Common myeloid progenitor, CD34-positive (primary cell): ENCODE data around the gene KCNMA1.

ENCODE experiments used
- CTCF ChIA-PET: fragments of 350-600 bp; sonication (Branson Sonifier 250); formaldehyde crosslinking; loops from one replicate; lab custom pipeline; 2021; ENCODE audit warnings: antibody characterized with exemption; lab: Charles Lee
- POLR2A ChIA-PET: fragments of 350-600 bp; sonication (Branson Sonifier 250); formaldehyde crosslinking; loops from one replicate; lab custom pipeline; 2021; ENCODE audit warnings: antibody characterized with exemption; lab: Charles Lee
- DNase-seq, 3 donors: peaks; one replicate each; pipeline versions ENCODE4 v3.0.0 to v3.0.0-alpha.2; 2013
- H3K27ac ChIP-seq, 2 experiments: 1 replicate in 1 of 2; 2 replicates in 1 of 2; pipeline ENCODE4 v1.7.0; 2013; ENCODE audit warnings: inconsistent platforms in 2 of 2, low read length in 2 of 2, mild to moderate bottlenecking in 2 of 2, low read depth in 1 of 2, moderate library complexity in 1 of 2; ENCODE audit not compliant: severe bottlenecking in 2 of 2, insufficient read depth in 1 of 2, poor library complexity in 1 of 2
- H3K27me3 ChIP-seq, 5 experiments: replicated peaks in 2 of 5; 1 replicate in 3 of 5; 2 replicates in 2 of 5; pipeline versions ENCODE4 v1.6.1 to v1.7.0; 2013; ENCODE audit warnings: low read length in 4 of 5, mild to moderate bottlenecking in 2 of 5, moderate library complexity in 2 of 5, inconsistent platforms in 1 of 5; ENCODE audit not compliant: insufficient read depth in 5 of 5, control insufficient read depth in 4 of 5
- H3K36me3 ChIP-seq, 4 experiments: 1 replicate in 2 of 4; 2 replicates in 2 of 4; pipeline versions ENCODE4 v1.6.1 to v1.7.0; 2013; ENCODE audit warnings: low read length in 3 of 4, control low read depth in 1 of 4, mild to moderate bottlenecking in 1 of 4; ENCODE audit not compliant: control insufficient read depth in 4 of 4, insufficient read depth in 4 of 4
- H3K4me1 ChIP-seq, 4 experiments: 1 replicate in 3 of 4; 2 replicates in 1 of 4; pipeline versions ENCODE4 v1.6.1 to v1.7.1; 2013; ENCODE audit warnings: low read length in 3 of 4, mild to moderate bottlenecking in 3 of 4, control low read depth in 1 of 4, inconsistent platforms in 1 of 4, moderate library complexity in 1 of 4; ENCODE audit not compliant: control insufficient read depth in 4 of 4, insufficient read depth in 4 of 4; ENCODE audit errors: control extremely low read depth in 1 of 4
- H3K4me3 ChIP-seq, 7 experiments: 1 replicate in 4 of 7; 2 replicates in 3 of 7; pipeline versions ENCODE4 v1.5.1 to v1.7.0; 2013; ENCODE audit warnings: mild to moderate bottlenecking in 7 of 7, low read length in 6 of 7, moderate library complexity in 6 of 7, inconsistent platforms in 2 of 7, low read depth in 2 of 7, control low read depth in 1 of 7; ENCODE audit not compliant: insufficient read depth in 4 of 7, control insufficient read depth in 1 of 7; ENCODE audit errors: extremely low read depth in 1 of 7
- H3K9me3 ChIP-seq, 5 experiments: 1 replicate in 4 of 5; 2 replicates in 1 of 5; pipeline versions ENCODE4 v1.6.1 to v1.7.1; 2013; ENCODE audit warnings: low read length in 4 of 5, mild to moderate bottlenecking in 2 of 5, inconsistent platforms in 1 of 5, low read depth in 1 of 5, moderate library complexity in 1 of 5; ENCODE audit not compliant: control insufficient read depth in 4 of 5, insufficient read depth in 2 of 5; ENCODE audit errors: control extremely low read depth in 1 of 5
- WGBS: methylation state at CpG from one replicate; pipeline ENCODE4 v1.1.5; 2013; ENCODE audit not compliant: insufficient coverage; 5-methylcytosine and 5-hydroxymethylcytosine counted together

Gene KCNMA1

DNA sequence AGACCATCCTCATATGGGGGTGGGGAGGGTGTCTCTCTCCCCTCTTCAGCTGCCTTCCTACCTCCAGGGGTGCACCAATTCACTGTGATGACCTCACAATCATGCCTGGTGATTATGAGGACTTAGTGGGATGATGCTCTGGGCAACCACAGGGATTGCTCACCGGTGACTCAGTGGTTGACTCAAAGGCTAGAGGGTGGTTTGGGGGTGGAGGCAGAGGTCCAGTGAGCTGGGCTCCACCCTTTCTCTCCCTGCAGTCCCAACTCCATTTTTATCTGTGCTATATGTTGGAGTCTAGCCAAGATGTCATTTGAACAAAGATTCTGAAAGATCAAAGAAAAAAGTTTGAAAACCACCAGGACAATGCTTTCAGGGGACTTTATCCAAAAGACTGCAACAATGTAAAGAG, 286.9 kb downstream of the KCNMA1 start:
- Histone ChIP-seq H3K4me1 (no peaks in the 10 kb centered on the region), H3K36me3 (no peaks in the 10 kb centered on the region), H3K27me3 (peaks cover 0 to 2% (median 0%) of the 10 kb centered on the region in 5 experiments), H3K27ac (no peak overlapping the region), H3K9me3 (no peaks in the 10 kb centered on the region), H3K4me3 (no peak overlapping the region)
- DNase-seq = no peak
- WGBS = no CpG with 5 or more reads among the region's 1 CpG
- ChIA-PET POLR2A (no interaction called here), CTCF (no interaction called here)

DNA sequence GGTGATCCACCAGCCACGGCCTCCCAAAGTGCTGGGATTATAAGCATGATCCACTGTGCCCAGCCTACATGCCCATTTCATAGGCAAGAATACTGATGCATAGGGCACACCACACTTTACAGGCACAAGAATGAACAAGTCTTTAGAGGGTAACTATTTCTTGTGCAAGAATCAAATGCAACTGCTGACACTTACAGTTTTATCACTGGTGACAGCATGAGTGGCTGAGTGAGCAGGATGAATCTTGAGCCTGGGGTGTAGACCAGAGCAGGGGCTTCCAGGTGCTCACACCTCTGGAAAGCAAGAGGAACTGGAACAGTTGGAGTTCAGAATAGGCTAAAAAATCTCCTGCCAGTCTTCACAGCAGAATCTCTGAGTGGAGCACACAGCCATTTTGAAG, 287.5 kb downstream of the KCNMA1 start:
- 89% methylated on average over 1 of the region's 1 CpG for WGBS
- CTCF ChIA-PET = interaction anchor here (1.0 kb wide), 1 partner anchor 99 kb away, joined by 3 read pairs; no protein-coding TSS in a partner anchor
- no peaks in the 10 kb centered on the region for H3K36me3 ChIP-seq
- H3K4me3 ChIP-seq = no peak overlapping the region
- DNase-seq = no peak
- POLR2A ChIA-PET = no interaction called here
- no peak overlapping the region for H3K27ac ChIP-seq
- peaks cover 0 to 2% (median 0%) of the 10 kb centered on the region in 5 experiments for H3K27me3 ChIP-seq
- H3K4me1 ChIP-seq = no peaks in the 10 kb centered on the region
- H3K9me3 ChIP-seq = no peaks in the 10 kb centered on the region

DNA sequence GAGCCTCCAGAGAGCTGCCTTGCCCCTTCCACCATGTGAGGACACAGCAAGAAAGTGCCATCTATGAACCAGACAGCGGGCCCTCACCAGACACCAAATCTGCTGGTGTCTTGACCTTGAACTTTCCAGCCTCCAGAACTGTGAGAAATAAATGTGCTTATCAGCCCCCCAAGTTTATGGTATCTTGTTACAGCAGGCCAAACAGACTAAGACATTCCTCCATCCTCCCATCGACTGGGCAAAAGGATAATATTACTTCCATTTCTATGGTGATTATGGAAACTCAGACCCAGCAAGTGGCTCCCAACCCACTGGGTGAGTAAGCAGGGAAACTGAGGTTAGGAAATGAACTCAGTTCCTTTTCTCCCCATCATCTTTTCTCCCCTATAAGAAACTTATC, 288.4 kb downstream of the KCNMA1 start:
- H3K4me3 ChIP-seq = no peak overlapping the region
- ChIA-PET CTCF (interaction anchor here (0.9 to 1.0 kb wide), 2 partner anchors 19 to 98 kb away, joined by 3 read pairs; no protein-coding TSS in a partner anchor), POLR2A (no interaction called here)
- no peak overlapping the region for H3K27ac ChIP-seq
- no peaks in the 10 kb centered on the region for H3K27me3 ChIP-seq
- WGBS = 100% methylated on average over 1 of the region's 2 CpGs
- DNase-seq = no peak
- no peaks in the 10 kb centered on the region for H3K36me3 ChIP-seq
- no peaks in the 10 kb centered on the region for H3K4me1 ChIP-seq
- no peaks in the 10 kb centered on the region for H3K9me3 ChIP-seq

DNA sequence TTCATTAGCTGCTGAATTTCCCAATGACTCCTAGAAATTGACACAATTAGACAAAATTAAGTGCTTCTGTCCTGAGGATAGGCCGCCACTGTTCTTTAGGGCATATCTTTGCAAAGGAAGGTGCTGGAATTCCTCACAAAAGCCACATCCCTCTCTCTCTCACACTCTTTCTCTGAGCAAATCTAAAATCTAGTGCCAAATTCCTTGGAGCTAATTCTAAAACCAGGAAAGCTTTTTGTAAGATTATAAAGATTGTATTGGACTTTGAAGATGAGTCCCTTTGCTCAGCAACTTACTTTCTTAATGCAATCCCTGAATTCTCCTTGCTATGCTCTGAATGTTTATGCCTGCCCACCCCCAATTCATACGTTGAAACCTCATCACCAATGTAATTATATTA, 288.9 kb downstream of the KCNMA1 start:
- no peak overlapping the region for H3K27ac ChIP-seq
- no peak for DNase-seq
- no peak overlapping the region for H3K4me3 ChIP-seq
- CTCF ChIA-PET = interaction anchor here (0.9 kb wide), 1 partner anchor 20 kb away, joined by 3 read pairs; no protein-coding TSS in a partner anchor
- H3K36me3 ChIP-seq = no peaks in the 10 kb centered on the region
- H3K27me3 ChIP-seq = no peaks in the 10 kb centered on the region
- H3K9me3 ChIP-seq = no peaks in the 10 kb centered on the region
- no CpG with 5 or more reads among the region's 2 CpGs for WGBS
- H3K4me1 ChIP-seq = no peaks in the 10 kb centered on the region
- POLR2A ChIA-PET = no interaction called here

DNA sequence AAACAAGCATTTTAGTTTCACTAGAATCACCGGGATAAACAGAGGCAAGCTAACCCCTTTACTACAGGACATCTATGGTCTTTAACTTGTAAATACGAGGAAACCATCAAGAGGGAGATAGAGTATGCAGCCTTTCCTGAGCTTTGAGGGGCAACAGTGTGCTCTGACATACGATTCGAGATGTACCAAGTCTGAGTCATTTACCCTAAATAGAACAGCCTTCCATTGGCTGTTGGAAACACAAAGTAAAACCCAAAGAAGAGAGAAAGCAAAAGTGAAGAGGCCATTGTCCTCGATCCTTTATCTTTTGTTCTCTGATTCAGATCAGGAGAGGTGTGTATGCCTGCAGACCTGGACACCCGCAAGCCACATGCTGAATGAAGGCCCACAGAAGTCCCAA, 289.5 kb downstream of the KCNMA1 start:
- H3K4me3 ChIP-seq = no peak overlapping the region
- no peak for DNase-seq
- H3K36me3 ChIP-seq = no peaks in the 10 kb centered on the region
- no peaks in the 10 kb centered on the region for H3K4me1 ChIP-seq
- H3K27me3 ChIP-seq = no peaks in the 10 kb centered on the region
- ChIA-PET CTCF (no interaction called here), POLR2A (no interaction called here)
- no peak overlapping the region for H3K27ac ChIP-seq
- 95% methylated on average over 5 of the region's 6 CpGs for WGBS
- no peaks in the 10 kb centered on the region for H3K9me3 ChIP-seq

DNA sequence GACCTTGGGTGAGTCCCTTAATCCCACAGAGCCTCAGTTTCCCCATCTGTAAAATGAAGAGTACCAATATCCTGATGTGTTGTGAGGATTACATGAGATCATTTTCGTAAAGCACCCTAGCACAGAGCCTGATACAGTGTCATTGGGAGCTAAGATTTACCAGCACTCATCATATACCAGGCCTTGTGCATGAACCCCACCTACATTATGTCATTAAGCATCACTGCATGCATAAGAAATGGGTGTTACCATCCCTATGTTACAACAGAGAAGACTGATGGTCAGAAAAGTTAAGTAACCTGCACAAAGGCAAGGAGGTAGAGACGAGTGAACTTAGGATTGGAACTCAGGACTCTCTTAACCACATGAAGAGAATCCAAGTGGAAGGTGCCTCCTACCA, 290.6 kb downstream of the KCNMA1 start:
- Histone ChIP-seq H3K27me3 (no peaks in the 10 kb centered on the region), H3K4me3 (no peak overlapping the region), H3K4me1 (no peaks in the 10 kb centered on the region), H3K36me3 (no peaks in the 10 kb centered on the region), H3K27ac (no peak overlapping the region), H3K9me3 (no peaks in the 10 kb centered on the region)
- POLR2A ChIA-PET = no interaction called here
- no peak for DNase-seq
- 33% methylated on average over 1 of the region's 2 CpGs for WGBS
- CTCF ChIA-PET = interaction anchor here (0.7 kb wide), 1 partner anchor 34 kb away, joined by 3 read pairs; no protein-coding TSS in a partner anchor

DNA sequence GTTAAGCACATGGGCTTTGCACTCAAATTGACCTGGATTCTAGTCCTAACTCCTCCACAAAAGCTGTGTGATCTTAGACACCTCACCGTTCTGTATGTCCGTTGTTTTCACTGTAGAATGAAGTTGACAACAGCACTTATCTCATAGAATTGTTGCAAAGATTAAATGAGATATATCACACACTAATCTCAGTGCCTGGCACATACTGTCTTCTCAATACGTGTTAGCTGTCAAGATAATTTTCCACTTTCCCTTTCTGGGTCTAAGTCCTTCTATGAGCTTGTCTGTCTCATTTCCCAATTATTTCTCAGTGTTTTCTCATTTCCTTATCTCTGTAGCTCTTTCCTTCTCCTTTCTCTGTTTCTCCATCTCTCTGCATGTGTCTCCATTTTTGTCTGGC, 296.6 kb downstream of the KCNMA1 start:
- no peak for DNase-seq
- ChIA-PET CTCF (no interaction called here), POLR2A (no interaction called here)
- H3K4me3 ChIP-seq = no peak overlapping the region
- WGBS = 81% methylated on average over 3 of the region's 3 CpGs
- no peak overlapping the region for H3K27ac ChIP-seq
- no peaks in the 10 kb centered on the region for H3K4me1 ChIP-seq
- peaks cover 0 to 9% (median 0%) of the 10 kb centered on the region in 5 experiments for H3K9me3 ChIP-seq
- H3K27me3 ChIP-seq = peaks cover 0 to 14% (median 0%) of the 10 kb centered on the region in 5 experiments
- no peaks in the 10 kb centered on the region for H3K36me3 ChIP-seq
